HepG2 (cell line): ENCODE data around the gene NCOA3. TPM values are rescaled to one million over a fixed set of nuclear protein-coding genes. Genes with fewer than 3 reads are reported as not detected.

Experiments used
- ATF3 ChIP-seq: sonication (generic); formaldehyde crosslinking; IDR thresholded peaks from 2 replicates; pipeline ENCODE4 v1.4.0; 2020; ENCODE audit warnings: missing genetic modification reagents
- ATF7 ChIP-seq, 2 experiments: fragments of 450-650 bp in 1 of 2; sonication (generic) in 1 of 2; formaldehyde crosslinking in 1 of 2; IDR thresholded peaks; 2 replicates each; pipeline versions ENCODE4 v1.4.0 to v1.6.1; 2016 to 2020; ENCODE audit warnings: antibody characterized with exemption in 1 of 2, mild to moderate bottlenecking in 1 of 2, missing genetic modification reagents in 1 of 2
- EP300 ChIP-seq, 3 experiments: sonication (generic) in 1 of 3; formaldehyde crosslinking in 1 of 3; IDR thresholded peaks; 2 replicates each; pipeline versions ENCODE4 v1.5.1 to v1.6.1; 2011 to 2020; ENCODE audit warnings: low read depth in 2 of 3, low read length in 2 of 3, borderline replicate concordance in 1 of 3, improper control_type of control experiment in 1 of 3, mild to moderate bottlenecking in 1 of 3, missing genetic modification reagents in 1 of 3, moderate library complexity in 1 of 3
- FOSL1 ChIP-seq: sonication (generic); formaldehyde crosslinking; IDR thresholded peaks from 2 replicates; pipeline ENCODE4 v1.9.0; 2021; ENCODE audit warnings: missing genetic modification reagents, borderline replicate concordance
- FOXP4 ChIP-seq: sonication (generic); formaldehyde crosslinking; IDR thresholded peaks from 2 replicates; pipeline ENCODE4 v1.4.0; 2020; ENCODE audit warnings: missing genetic modification reagents
- HOXA3 ChIP-seq: sonication (generic); formaldehyde crosslinking; IDR thresholded peaks from 2 replicates; pipeline ENCODE4 v1.5.0; 2020; ENCODE audit warnings: missing genetic modification reagents
- HOXA5 ChIP-seq: sonication (generic); formaldehyde crosslinking; IDR thresholded peaks from 2 replicates; pipeline ENCODE4 v1.4.0; 2020; ENCODE audit warnings: missing genetic modification reagents
- MAF1 ChIP-seq: sonication (generic); formaldehyde crosslinking; IDR thresholded peaks from 2 replicates; pipeline ENCODE4 v1.5.0; 2020; ENCODE audit warnings: missing genetic modification reagents, borderline replicate concordance
- MXI1 ChIP-seq: IDR thresholded peaks from 3 replicates; pipeline ENCODE4 v1.6.1; 2012; ENCODE audit warnings: low read depth, low read length, inconsistent platforms, borderline replicate concordance
- SNAPC2 ChIP-seq: sonication (generic); formaldehyde crosslinking; IDR thresholded peaks from 2 replicates; pipeline ENCODE4 v1.8.1; 2022; ENCODE audit warnings: mild to moderate bottlenecking, missing genetic modification reagents
- SOX6 ChIP-seq, 2 experiments: fragments of 450-650 bp in 1 of 2; sonication (generic) in 1 of 2; formaldehyde crosslinking in 1 of 2; IDR thresholded peaks; 2 replicates each; pipeline versions ENCODE4 v1.4.0 to v1.6.1; 2017 to 2020; ENCODE audit warnings: antibody characterized with exemption in 1 of 2, mild to moderate bottlenecking in 1 of 2, missing genetic modification reagents in 1 of 2
- TCF12 ChIP-seq, 2 experiments: fragments of 450-650 bp in 1 of 2; sonication (generic) in 1 of 2; formaldehyde crosslinking in 1 of 2; IDR thresholded peaks; 2 replicates each; pipeline versions ENCODE4 v1.6.1 to v1.8.0; 2017 to 2022; ENCODE audit warnings: antibody characterized with exemption in 1 of 2, mild to moderate bottlenecking in 1 of 2, missing genetic modification reagents in 1 of 2, moderate library complexity in 1 of 2
- ZNF143 ChIP-seq: sonication (generic); formaldehyde crosslinking; IDR thresholded peaks from 2 replicates; pipeline ENCODE4 v1.4.0; 2020; ENCODE audit warnings: missing genetic modification reagents
- ZNF691 ChIP-seq: sonication (generic); formaldehyde crosslinking; IDR thresholded peaks from 2 replicates; pipeline ENCODE4 v1.4.0; 2020; ENCODE audit warnings: missing genetic modification reagents, low read depth, mild to moderate bottlenecking, borderline replicate concordance
- ZSCAN30 ChIP-seq: sonication (generic); formaldehyde crosslinking; IDR thresholded peaks from 2 replicates; pipeline ENCODE4 v1.5.0; 2020; ENCODE audit warnings: mild to moderate bottlenecking, missing genetic modification reagents
- polyA plus RNA-seq, 8 experiments: library from polyadenylated mRNA; depleted of rRNA in 3 of 8; stranded (reverse) in 7 of 8; unstranded in 1 of 8; fragments of >200 nt; fragmentation: Illumina TruSeq in 4 of 8; extraction: Trizol in 4 of 8; gene quantifications; 2 replicates each; pipeline versions ENCODE4 v1.2.1 to v1.2.3, GENCODE V29; 2011 to 2016; ENCODE audit warnings: low read depth in 4 of 8, missing spikeins in 1 of 8, mixed read lengths in 1 of 8; ENCODE audit not compliant: insufficient read depth in 1 of 8
- total RNA-seq, 5 experiments: library from RNA; depleted of rRNA; stranded (reverse); fragments of >200 nt; fragmentation: Illumina TruSeq; extraction: Trizol; gene quantifications; 2 replicates each; pipeline ENCODE4 v1.2.3, GENCODE V29; 2016; ENCODE audit warnings: low read depth in 1 of 5
- TF ChIP-seq, protein P1 (sequence below): IDR thresholded peaks from 2 replicates; pipeline ENCODE4 v1.6.1; 2016; ENCODE audit warnings: missing biosample characterization, missing genetic modification reagents, low read depth
- TF ChIP-seq, protein P2 (sequence below): IDR thresholded peaks from 2 replicates; pipeline ENCODE4 v1.6.1; 2016; ENCODE audit warnings: low read depth, missing genetic modification reagents, missing compliant biosample characterization

The NCOA3 gene
- total and polyA plus RNA-seq, 2 of the 13 experiments (the other 11 are each of a cell fraction or from before 2014, with no cell fraction given) = 35.0 to 56.8 TPM

- TF ChIP-seq, protein P1, sequence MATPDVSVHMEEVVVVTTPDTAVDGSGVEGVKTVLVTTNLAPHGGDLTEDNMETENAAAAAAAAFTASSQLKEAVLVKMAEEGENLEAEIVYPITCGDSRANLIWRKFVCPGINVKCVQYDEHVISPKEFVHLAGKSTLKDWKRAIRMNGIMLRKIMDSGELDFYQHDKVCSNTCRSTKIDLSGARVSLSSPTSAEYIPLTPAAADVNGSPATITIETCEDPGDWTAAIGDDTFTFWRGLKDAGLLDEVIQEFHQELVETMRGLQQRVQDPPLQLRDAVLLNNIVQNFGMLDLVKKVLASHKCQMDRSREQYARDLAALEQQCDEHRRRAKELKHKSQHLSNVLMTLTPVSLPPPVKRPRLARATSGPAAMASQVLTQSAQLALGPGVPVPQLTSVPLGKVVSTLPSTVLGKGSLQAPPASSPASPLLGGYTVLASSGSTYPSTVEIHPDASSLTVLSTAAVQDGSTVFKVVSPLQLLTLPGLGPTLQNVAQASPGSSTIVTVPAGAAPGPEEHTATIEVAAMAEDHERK = no peak
- peak; percentile 13; the same call in 1 of the 3 replicates for TF ChIP-seq MXI1
- peak in 1 of 2 experiments; percentile 81; a peak in 2 of 4 replicates for TF ChIP-seq EP300 (IDR thresholded peaks at IDR 0.05; ENCODE audit: low read depth in 2 of 2, low read length in 2 of 2)
- no peak for TF ChIP-seq EP300 (CRISPR knock-in tag; IDR thresholded peaks at IDR 0.05; ENCODE audit: borderline replicate concordance)
- TF ChIP-seq ZNF143 (CRISPR knock-in tag) = no peak
- peak; percentile 26; the same call in 1 of the 2 replicates for TF ChIP-seq FOXP4
- peak; percentile 17; the same call in 1 of the 2 replicates for TF ChIP-seq ATF3
- peak; percentile 6; the same call in 1 of the 2 replicates for TF ChIP-seq MAF1 (CRISPR knock-in tag)
- TF ChIP-seq, protein P2, sequence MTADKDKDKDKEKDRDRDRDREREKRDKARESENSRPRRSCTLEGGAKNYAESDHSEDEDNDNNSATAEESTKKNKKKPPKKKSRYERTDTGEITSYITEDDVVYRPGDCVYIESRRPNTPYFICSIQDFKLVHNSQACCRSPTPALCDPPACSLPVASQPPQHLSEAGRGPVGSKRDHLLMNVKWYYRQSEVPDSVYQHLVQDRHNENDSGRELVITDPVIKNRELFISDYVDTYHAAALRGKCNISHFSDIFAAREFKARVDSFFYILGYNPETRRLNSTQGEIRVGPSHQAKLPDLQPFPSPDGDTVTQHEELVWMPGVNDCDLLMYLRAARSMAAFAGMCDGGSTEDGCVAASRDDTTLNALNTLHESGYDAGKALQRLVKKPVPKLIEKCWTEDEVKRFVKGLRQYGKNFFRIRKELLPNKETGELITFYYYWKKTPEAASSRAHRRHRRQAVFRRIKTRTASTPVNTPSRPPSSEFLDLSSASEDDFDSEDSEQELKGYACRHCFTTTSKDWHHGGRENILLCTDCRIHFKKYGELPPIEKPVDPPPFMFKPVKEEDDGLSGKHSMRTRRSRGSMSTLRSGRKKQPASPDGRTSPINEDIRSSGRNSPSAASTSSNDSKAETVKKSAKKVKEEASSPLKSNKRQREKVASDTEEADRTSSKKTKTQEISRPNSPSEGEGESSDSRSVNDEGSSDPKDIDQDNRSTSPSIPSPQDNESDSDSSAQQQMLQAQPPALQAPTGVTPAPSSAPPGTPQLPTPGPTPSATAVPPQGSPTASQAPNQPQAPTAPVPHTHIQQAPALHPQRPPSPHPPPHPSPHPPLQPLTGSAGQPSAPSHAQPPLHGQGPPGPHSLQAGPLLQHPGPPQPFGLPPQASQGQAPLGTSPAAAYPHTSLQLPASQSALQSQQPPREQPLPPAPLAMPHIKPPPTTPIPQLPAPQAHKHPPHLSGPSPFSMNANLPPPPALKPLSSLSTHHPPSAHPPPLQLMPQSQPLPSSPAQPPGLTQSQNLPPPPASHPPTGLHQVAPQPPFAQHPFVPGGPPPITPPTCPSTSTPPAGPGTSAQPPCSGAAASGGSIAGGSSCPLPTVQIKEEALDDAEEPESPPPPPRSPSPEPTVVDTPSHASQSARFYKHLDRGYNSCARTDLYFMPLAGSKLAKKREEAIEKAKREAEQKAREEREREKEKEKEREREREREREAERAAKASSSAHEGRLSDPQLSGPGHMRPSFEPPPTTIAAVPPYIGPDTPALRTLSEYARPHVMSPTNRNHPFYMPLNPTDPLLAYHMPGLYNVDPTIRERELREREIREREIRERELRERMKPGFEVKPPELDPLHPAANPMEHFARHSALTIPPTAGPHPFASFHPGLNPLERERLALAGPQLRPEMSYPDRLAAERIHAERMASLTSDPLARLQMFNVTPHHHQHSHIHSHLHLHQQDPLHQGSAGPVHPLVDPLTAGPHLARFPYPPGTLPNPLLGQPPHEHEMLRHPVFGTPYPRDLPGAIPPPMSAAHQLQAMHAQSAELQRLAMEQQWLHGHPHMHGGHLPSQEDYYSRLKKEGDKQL = no peak; the same call in 1 of the 2 replicates
- no peak for TF ChIP-seq HOXA5
- no peak for TF ChIP-seq TCF12 (IDR thresholded peaks at IDR 0.05)
- no peak for TF ChIP-seq TCF12 (CRISPR knock-in tag; IDR thresholded peaks at IDR 0.05)
- peak; percentile 23; the same call in 1 of the 2 replicates for TF ChIP-seq HOXA3 (CRISPR knock-in tag)
- no peak for TF ChIP-seq SNAPC2 (CRISPR knock-in tag)
- TF ChIP-seq ZSCAN30 (CRISPR knock-in tag) = no peak
- TF ChIP-seq ZNF691 (CRISPR knock-in tag) = no peak
- no peak for TF ChIP-seq SOX6 (IDR thresholded peaks at IDR 0.05)
- TF ChIP-seq SOX6 (CRISPR knock-in tag; IDR thresholded peaks at IDR 0.05) = peak; percentile 31; the same call in 1 of the 2 replicates
- no peak for TF ChIP-seq ATF7 (IDR thresholded peaks at IDR 0.05)
- TF ChIP-seq ATF7 (CRISPR knock-in tag; IDR thresholded peaks at IDR 0.05) = no peak; the same call in 1 of the 2 replicates
- peak; percentile 6; the same call in 1 of the 2 replicates for TF ChIP-seq FOSL1 (CRISPR knock-in tag)
Observed at GRCh38 chr20:47453167-47453782, 48.4 kb upstream of the NCOA3 start (continued).
